Stimulated activated CD4-positive, alpha-beta T cell treated with anti-CD3 and anti-CD28 coated beads, Interleukin-15, amount 100 ng/mL, for 1 hour (primary cell): ENCODE results near the gene CSNK1G3.

Experiments used
- DNase-seq, 2 donors: peaks; one replicate each; pipeline ENCODE4 v3.0.0-alpha.2; 2020; ENCODE audit warnings: low read depth in 1 of 2, low spot score in 1 of 2

Gene CSNK1G3

DNA sequence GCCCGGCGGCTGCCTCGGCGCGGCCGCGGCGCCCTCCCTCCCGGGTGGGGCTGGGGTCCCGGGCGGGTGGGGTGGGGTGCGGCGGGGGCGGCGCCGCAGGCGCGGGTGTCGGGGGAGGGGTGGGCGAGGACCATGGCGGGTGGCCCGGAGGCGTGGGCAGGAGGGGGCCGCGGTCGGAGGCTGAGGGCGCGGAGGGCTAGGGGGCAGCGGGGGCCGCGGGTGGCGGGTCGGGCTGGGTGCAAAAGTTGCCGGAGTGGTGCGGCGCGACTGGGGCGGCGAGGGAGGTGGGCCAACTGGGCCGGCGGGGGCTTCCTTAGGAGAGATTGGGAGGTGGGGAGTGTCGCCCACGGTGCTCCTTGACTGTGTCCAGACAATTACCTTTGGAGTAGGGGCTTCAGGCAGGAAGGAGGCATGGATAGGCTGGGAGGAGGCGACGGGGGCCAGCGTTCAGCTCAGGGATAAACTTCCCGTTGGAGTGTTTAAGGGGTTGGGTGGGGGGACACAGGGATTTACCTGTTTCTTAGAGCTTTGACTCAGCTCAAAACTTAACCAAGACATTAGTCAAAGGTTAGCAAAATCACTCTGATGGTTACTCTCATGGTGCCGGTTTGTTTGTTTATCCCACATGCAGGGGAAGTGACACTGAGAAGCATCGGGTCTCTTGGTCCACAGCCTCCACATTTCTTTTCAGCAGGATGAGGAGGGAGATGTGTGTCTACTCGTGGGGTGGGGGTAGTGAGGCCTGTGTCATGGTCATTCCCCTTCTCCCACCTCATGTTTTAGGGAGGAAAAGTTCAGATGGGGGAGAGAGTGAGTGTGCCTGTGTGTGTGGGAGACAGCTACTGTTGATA, 859 bp downstream of the CSNK1G3 start:
- DNase-seq: peak in 1 of 2 donors; percentile 9

- DNase-seq: no peak
Observed at GRCh38 chr5:123514615-123515355, 2.8 kb downstream of the CSNK1G3 start.

DNA sequence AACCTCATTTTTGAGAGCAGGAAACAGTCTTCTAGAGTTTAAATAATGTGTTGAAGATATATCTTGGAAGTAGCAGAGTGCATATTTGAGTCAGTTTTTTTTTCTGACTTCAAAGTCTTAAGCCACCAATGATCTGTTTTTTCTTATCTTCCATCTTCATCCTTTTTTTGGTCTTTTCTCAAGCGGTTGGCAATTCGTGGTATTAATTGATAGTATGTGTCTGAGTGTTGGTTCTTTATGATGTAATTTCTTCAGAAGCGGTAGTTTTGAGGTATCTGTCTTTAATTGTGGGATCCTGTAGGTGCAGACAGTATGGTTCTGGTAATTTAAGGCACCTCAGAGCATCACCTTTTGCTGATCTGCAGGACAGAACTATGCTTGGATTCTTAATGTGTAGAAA, 3.9 kb downstream of the CSNK1G3 start:
- no peak for DNase-seq

DNA sequence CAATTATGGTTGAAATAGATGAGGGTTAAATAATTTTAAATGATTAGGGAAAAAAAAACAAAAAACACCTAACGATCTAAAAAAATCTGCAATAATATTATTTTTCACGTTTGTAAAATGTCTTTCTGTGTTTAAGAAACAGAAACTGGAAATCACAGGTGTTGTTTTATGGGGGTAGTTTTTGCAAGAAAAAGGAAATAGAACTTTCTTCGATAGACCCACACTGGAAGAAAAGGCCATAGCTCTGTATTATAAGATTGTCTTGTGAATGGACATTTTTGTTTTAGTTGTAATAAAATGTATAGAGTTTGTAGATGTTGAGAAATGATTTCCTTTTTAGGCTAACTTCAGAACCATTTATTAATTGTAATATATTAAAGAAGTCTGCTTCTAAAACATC, 5.5 kb downstream of the CSNK1G3 start:
- no peak for DNase-seq

GRCh38 chr5:123518111-123518510, 6.1 kb downstream of the CSNK1G3 start:
- DNase-seq: no peak

GRCh38 chr5:123520677-123521247, 8.8 kb downstream of the CSNK1G3 start:
- no peak for DNase-seq

DNA sequence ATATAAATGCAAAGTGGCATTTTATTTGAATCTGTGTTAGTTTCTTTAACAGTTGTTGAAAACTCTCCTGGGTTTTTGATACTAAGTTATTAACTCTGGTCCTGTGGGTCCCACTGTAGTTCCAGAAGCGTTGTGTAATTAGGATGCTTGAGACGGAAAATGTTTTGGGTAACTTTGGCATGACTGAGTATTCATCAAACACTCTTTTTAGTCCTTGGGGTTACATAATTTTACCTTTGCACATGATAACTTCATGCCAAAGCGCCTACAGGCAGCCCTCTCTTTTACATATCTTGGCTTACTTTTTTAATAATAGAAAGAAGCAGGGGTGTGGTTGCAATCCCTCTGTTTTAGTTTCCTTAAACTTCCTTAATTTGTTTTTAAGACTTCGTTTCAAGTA, 12.2 kb downstream of the CSNK1G3 start:
- no peak for DNase-seq

DNA sequence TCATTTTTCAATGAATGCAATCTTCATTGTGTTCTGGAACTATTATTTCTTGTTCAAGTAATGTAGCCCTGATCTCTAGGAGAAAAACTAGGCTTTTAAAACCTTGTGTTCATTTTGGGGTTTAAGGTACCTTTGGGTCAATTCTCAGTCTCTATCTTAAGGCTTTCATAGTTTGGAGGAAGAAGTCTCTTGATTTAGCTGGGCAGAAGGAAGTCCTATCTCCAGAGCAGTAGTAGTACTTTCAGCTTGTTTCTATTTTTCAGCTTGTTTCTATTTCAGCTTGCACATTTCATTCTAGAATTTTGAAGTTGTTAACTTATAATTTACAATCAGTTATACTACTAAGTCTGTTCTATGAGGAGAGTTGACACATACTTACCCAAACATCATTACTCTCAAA, 15.2 kb downstream of the CSNK1G3 start:
- no peak for DNase-seq

GRCh38 chr5:123528065-123528464, 16.1 kb downstream of the CSNK1G3 start:
- DNase-seq: no peak

DNA sequence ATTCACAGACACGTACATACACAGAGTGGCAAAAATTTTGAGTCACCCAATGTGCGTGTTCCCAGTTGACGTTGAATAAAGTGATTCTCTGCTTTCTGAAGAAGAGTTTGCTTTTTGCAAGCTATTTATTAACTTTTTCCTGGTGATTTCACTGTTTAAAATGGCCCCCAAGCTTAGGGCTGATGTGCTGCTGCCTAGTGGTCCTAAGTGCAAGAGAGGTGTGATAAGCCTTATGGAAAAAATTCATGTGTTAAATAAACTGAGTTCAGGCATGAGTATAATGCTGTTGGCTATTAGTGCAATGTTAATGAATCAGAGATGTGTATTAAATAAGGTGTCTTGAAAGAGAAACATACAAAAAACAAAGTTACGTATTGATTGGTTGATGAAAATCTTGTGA, 16.9 kb downstream of the CSNK1G3 start:
- no peak for DNase-seq

DNA sequence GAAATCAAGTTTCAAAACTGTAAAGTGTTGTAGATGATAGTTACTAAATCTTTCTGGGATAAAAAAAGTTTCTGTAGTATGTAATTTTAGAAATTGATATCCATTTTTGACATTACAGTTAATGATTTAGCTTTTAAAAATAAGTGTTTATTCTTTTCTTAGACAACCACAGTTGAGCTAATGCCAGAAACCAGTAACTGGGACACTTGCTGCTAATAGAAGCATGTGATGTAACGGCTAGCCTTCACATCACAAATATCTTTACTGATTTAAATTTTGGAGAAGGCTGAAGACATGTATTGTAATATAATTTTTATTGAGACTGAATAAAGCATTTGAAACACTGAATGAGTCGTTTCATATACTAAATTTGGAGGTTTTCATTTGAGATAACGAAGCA, 18.8 kb downstream of the CSNK1G3 start:
- DNase-seq: no peak

GRCh38 chr5:123535648-123536047, 23.7 kb downstream of the CSNK1G3 start:
- DNase-seq: no peak

DNA sequence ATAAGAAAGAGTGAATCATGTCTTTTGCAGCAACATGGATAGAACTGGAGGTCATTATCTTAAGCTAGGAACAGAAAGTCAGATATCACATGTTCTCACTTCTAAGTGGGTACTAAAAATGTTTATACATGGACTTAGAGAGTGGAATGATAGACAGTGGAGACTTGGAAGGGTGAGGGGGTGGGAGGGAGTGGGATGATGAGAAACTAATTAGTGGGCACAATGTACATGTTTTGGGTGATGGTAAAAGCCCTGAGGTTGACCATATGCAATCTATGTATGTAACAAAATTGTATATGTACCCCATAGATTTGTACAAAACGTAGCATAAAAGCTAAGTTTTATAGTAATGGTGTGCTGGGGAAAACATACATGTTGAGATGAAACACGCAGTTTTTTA, 25.3 kb downstream of the CSNK1G3 start:
- DNase-seq: no peak

GRCh38 chr5:123537845-123538244, 25.9 kb downstream of the CSNK1G3 start:
- DNase-seq: no peak

- no peak for DNase-seq
Observed at GRCh38 chr5:123538670-123539459, 26.9 kb downstream of the CSNK1G3 start.

- no peak for DNase-seq
Observed at GRCh38 chr5:123540534-123540933, 28.6 kb downstream of the CSNK1G3 start.

DNA sequence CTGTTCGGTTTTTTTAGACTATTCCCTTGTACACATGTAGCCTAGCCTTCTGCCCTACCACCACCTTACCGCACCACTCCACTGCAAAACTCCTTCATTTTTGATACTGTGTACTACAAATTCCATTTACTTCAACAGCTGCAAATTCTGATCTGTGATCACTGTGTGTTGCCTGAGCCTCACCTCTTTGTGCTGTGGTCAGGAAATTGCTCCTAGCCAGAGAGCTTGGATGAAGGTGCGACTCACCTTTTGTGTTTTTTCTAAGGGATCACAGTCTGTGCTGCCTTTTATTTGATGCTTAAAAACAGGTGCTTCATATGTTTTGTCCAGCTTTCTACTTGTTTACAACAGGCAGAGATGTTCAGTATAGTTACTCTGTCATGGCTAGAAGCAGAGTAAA, 31.5 kb downstream of the CSNK1G3 start:
- no peak for DNase-seq

DNA sequence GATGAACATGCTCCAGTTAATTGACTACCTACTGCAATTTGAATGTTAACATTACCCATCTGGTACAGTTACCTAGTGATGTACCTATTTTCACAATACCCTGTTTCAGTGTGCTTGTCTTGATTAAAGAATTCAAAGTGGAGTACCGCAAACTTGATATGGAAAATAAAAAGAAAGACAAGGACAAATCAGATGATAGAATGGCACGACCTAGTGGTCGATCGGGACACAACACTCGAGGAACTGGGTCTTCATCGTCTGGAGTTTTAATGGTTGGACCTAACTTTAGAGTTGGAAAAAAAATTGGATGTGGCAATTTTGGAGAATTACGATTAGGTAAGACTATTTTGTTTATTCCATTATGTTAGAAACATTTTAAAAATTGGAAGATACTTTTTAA, 33.5 kb downstream of the CSNK1G3 start:
- DNase-seq: no peak

- no peak for DNase-seq
Observed at GRCh38 chr5:123546657-123547056, 34.7 kb downstream of the CSNK1G3 start.

DNA sequence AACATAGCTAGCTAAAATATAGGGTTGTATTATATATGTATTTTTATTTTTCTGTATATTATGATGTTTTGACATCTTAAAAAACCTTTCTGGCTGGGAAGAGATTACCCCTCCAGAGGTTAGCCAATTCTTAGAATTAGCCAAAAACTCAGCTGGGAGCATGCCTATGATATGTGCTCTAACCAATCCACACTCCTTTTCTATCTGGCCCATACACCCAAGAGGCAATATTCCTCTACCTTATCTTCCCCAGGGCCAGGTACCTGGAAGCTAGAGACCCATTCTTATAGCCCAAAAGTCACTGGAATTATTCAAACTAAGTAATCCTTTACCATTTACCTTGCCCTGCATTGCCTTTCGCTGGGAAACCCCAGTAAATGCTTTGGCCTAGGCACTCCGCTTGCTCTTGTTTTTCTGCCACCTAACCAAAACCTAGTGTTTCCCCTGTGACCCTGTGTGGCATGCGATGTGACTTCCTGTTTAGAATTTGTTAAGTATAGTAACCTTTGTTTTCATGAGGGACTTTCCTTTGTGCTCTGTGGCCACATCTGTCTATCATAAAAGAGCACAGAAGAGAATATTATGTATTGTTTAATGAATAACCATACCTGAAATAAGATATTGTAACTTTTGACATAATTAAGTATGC, 37.4 kb downstream of the CSNK1G3 start:
- DNase-seq: peak; percentile 9 to 23

GRCh38 chr5:123554601-123555000, 42.6 kb downstream of the CSNK1G3 start:
- DNase-seq: no peak
